ENCODE data around the gene TTLL11.

TTLL11 gene

DNA sequence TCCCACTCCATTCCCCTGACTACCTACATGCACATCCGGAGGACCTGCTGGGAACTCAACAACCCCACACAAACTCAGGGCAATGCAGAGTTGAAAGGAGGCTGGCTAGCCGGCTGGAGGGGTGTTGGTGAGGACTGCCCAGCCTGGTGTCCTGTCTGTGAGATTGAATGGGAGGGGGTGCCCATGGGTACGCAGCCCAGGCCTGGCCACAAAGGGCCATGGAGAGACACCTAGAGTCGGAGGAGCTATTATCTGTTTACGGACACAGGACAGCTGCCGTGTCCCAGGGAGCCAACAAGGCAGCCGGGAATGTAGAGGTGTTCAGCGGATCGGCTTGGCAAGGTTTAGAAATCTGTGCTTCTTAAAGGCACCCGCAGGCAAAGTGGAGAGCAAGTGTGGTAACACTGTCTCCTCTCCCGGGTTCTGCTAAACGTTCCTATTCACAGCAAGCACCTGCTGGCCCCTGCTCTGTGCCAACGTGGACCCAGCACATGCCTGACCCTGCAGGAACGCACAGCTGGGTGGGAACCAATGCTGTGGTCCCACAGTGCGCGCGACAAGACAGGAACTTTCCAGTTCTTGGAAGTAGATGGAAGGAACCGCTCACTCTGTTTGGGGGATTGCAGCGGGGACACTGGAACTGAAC lies 275.0 kb downstream of the TTLL11 start:
- Histone ChIP-seq H3K9me3 (ENCODE audit: severe bottlenecking) (no peaks in the 10 kb centered on the region), H3K4me3 (ENCODE audit: low read depth, low read length) (no peak overlapping the region), H3K27ac (no peak overlapping the region), H3K36me3 (no peaks in the 10 kb centered on the region), H3K27me3 (ENCODE audit: insufficient read depth, low read depth, severe bottlenecking) (no peaks in the 10 kb centered on the region)
- TF ChIP-seq, protein P1, sequence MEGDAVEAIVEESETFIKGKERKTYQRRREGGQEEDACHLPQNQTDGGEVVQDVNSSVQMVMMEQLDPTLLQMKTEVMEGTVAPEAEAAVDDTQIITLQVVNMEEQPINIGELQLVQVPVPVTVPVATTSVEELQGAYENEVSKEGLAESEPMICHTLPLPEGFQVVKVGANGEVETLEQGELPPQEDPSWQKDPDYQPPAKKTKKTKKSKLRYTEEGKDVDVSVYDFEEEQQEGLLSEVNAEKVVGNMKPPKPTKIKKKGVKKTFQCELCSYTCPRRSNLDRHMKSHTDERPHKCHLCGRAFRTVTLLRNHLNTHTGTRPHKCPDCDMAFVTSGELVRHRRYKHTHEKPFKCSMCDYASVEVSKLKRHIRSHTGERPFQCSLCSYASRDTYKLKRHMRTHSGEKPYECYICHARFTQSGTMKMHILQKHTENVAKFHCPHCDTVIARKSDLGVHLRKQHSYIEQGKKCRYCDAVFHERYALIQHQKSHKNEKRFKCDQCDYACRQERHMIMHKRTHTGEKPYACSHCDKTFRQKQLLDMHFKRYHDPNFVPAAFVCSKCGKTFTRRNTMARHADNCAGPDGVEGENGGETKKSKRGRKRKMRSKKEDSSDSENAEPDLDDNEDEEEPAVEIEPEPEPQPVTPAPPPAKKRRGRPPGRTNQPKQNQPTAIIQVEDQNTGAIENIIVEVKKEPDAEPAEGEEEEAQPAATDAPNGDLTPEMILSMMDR (IDR thresholded peaks at IDR 0.05; ENCODE audit: low read depth, low read length), result no peak
- DNase-seq, result no peak

DNA sequence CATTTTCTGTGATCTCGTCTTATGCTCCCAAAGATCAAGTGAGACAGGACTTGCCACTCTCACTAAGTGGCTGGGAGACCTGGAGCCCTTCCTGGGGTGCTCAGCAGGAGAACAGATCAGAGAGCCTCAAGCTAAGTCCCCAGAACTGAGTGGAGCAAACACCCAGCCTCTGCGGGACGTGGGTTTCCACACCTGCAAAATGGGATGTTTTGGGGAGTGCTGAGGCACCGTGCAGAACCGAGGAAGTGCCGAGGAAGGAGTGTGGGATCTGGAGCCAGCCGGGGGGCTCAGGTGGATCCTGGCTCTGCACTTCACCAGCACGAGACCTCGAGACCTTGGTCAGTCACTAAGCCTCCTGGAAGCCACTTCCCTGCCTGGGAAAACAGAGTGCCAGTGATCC lies 275.6 kb downstream of the TTLL11 start:
- H3K36me3 ChIP-seq, result no peaks in the 10 kb centered on the region
- H3K27me3 ChIP-seq (ENCODE audit: insufficient read depth, low read depth, severe bottlenecking), result no peaks in the 10 kb centered on the region
- no peaks in the 10 kb centered on the region for H3K9me3 ChIP-seq (ENCODE audit: severe bottlenecking)
- H3K4me3 ChIP-seq (ENCODE audit: low read depth, low read length), result no peak overlapping the region
- no peak for DNase-seq
- TF ChIP-seq, protein P1 (IDR thresholded peaks at IDR 0.05; ENCODE audit: low read depth, low read length), result no peak
- H3K27ac ChIP-seq, result no peak overlapping the region

DNA sequence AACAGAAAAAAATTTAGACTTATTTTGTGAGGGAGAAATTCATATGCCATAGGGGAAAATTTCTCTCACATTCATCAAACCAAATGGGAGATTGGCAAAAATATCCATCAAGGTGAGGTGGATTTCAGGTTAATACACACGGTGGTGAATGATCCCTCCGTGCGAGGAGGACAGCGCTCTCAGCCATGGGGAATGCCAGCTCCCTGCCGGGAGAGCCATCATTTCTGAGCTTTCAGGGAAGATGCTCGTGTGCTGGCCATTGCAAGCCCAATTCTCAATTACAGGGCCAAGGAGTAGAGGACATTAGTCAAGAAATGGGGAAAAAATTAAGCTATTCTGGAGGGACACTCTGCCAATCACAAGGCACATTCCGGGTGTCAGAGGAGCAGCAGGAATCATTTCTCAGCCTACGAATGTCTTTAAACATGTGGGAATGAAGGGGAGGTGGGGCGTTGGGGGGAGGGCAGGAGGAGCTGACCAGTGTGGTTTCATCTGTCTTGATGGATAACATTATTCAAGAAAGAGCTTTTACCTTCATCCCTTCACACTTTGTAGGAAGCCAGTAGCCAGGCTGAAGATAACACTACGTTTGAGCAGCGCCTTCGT lies 276.2 kb downstream of the TTLL11 start:
- no peak overlapping the region for H3K27ac ChIP-seq
- DNase-seq, result no peak
- no peaks in the 10 kb centered on the region for H3K36me3 ChIP-seq
- TF ChIP-seq, protein P1 (IDR thresholded peaks at IDR 0.05; ENCODE audit: low read depth, low read length), result no peak
- no peaks in the 10 kb centered on the region for H3K27me3 ChIP-seq (ENCODE audit: insufficient read depth, low read depth, severe bottlenecking)
- H3K9me3 ChIP-seq (ENCODE audit: severe bottlenecking), result no peaks in the 10 kb centered on the region
- H3K4me3 ChIP-seq (ENCODE audit: low read depth, low read length), result no peak overlapping the region

- no peak for DNase-seq
- Histone ChIP-seq H3K27ac (no peak overlapping the region), H3K4me3 (ENCODE audit: low read depth, low read length) (no peak overlapping the region), H3K9me3 (ENCODE audit: severe bottlenecking) (no peaks in the 10 kb centered on the region), H3K36me3 (no peaks in the 10 kb centered on the region), H3K27me3 (ENCODE audit: insufficient read depth, low read depth, severe bottlenecking) (no peaks in the 10 kb centered on the region)
- TF ChIP-seq, protein P1 (IDR thresholded peaks at IDR 0.05; ENCODE audit: low read depth, low read length), result no peak
Observed at GRCh38 chr9:121816449-121816817, 276.7 kb downstream of the TTLL11 start.

DNA sequence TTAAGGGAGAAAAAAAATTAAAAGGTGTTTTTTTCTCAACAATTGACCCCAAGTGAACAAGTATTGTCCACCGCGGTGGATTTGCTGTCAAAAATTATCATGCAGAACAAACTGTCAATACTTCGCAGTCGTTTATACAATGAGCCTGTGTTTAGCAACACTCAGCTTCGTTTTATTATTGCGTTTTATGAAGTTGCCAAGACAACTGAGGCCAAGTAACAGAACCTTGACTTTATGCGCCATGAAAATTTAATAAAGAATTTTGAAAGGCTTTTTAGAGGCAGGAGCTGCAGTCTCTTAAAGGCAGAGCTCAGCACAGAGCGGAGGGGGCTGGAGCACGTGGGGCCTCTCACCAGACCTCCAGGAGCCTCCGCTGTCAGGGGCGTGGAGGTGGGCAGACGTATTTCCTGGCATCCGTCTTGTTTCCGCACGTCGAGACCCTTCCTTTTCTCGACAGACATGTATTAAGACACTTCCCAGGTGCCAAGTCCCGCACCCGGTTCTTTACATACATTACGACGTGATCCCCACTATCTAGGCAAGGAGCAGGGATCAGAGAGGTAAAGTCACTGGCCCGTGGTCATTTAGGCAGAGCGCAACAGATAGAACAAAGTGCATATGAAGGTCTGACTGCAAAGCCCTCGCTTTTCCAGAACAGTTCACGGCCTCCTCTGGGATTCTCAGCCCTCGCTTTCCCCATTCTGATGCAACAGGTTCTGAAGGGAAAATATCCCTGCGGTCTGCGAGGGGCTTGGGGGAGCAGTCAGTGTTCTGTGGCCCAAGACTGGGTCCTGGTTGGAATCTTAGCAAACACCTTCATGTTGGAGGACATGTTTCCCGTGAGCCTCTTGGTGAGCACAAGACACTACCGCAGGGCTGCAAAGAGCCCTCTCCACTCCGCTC lies 277.3 kb downstream of the TTLL11 start:
- TF ChIP-seq, protein P1 (IDR thresholded peaks at IDR 0.05; ENCODE audit: low read depth, low read length), result no peak
- no peak for DNase-seq
- H3K9me3 ChIP-seq (ENCODE audit: severe bottlenecking), result no peaks in the 10 kb centered on the region
- H3K27ac ChIP-seq, result no peak overlapping the region
- no peak overlapping the region for H3K4me3 ChIP-seq (ENCODE audit: low read depth, low read length)
- H3K27me3 ChIP-seq (ENCODE audit: insufficient read depth, low read depth, severe bottlenecking), result no peaks in the 10 kb centered on the region
- no peaks in the 10 kb centered on the region for H3K36me3 ChIP-seq

Data from WERI-Rb-1 (cell line).